Measurements from ENCODE around the gene S100A12. TPM values are rescaled to one million over a fixed set of nuclear protein-coding genes. Genes with fewer than 3 reads are reported as not detected.

The S100A12 gene
- total and polyA plus RNA-seq, 7 experiments from 2014 or later, result 22.0 to 179 TPM; not detected in 5

DNA sequence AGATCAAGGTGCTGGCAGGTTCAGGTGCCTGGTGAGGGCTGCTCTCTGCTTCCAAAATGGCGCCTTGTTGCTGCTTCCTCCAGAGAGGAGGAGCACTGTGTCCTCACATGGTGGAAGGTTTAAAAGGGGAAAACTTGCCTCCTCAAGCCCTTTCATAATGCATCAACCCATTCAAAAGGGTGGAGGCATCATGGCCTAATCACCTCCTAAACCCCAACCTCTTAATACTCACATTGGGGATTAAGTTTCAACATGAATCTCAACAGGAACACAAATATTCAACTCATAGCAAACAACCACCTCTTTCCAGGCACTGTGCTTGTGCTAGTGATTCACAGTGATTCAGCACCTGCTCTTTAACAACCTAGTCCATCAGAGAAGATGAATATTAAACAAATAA, 4.2 kb downstream of the S100A12 start:
- Mint-ChIP-seq H3K9me3 (peaks cover 0 to 6% (median 0%) of the 10 kb centered on the region in 11 donors), H3K4me3 (no peak overlapping the region), H3K36me3 (no peaks in the 10 kb centered on the region), H3K4me1 (peaks cover 0 to 7% (median 0%) of the 10 kb centered on the region in 7 donors), H3K27me3 (peaks cover 0 to 17% (median 8%) of the 10 kb centered on the region in 5 donors), H3K27ac (no peak overlapping the region)
- Histone ChIP-seq H3K4me3 (ENCODE audit: low read length) (no peak overlapping the region), H3K27me3 (ENCODE audit: control insufficient read depth in 2 of 2, insufficient read depth in 2 of 2, low read length in 2 of 2) (no peaks in the 10 kb centered on the region), H3K4me1 (ENCODE audit: control insufficient read depth in 2 of 2, insufficient read depth in 2 of 2, low read length in 2 of 2) (no peaks in the 10 kb centered on the region), H3K9me3 (ENCODE audit: control insufficient read depth in 2 of 3, low read length in 3 of 3) (no peaks in the 10 kb centered on the region), H3K27ac (ENCODE audit: low read depth, low read length) (no peak overlapping the region), H3K36me3 (ENCODE audit: control insufficient read depth in 2 of 3, insufficient read depth in 3 of 3, low read length in 3 of 3) (no peaks in the 10 kb centered on the region)
- ATAC-seq (no peak), DNase-seq (no peak)
- ChIA-PET POLR2A (no interaction called here), CTCF (no interaction called here)
- intact Hi-C loops (cut with micrococcal nuclease), result no loop called here

DNA sequence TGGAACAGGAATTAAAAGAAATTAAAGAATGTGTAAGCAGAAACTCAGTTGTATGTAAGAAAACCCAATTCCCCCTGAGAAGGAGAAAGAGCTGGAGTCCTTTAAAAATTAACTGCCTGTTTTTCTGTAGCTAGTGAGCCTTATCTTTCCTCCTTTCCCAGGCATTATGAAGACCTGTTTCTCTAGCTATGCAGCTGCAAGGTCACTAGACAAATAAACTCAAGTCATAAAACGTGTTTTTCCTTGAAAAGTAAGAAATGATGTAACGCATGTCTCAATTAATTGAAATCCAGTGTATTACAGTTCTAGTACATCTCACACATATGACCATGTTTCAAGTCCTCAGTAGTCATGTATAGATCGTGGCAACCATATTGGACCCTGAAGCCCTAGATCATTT, 5.3 kb downstream of the S100A12 start:
- no peak for DNase-seq
- POLR2A ChIA-PET, result no interaction called here
- ATAC-seq, result no peak
- Mint-ChIP-seq H3K4me3 (no peak overlapping the region), H3K36me3 (no peaks in the 10 kb centered on the region), H3K9me3 (peaks cover 0 to 6% (median 0%) of the 10 kb centered on the region in 11 donors), H3K27me3 (peaks cover 0 to 10% (median 4%) of the 10 kb centered on the region in 5 donors), H3K4me1 (peaks cover 0 to 7% (median 0%) of the 10 kb centered on the region in 7 donors), H3K27ac (no peak overlapping the region)
- intact Hi-C loops (cut with micrococcal nuclease), result no loop called here
- Histone ChIP-seq H3K27ac (ENCODE audit: low read depth, low read length) (no peak overlapping the region), H3K4me3 (ENCODE audit: low read length) (no peak overlapping the region), H3K4me1 (ENCODE audit: control insufficient read depth in 2 of 2, insufficient read depth in 2 of 2, low read length in 2 of 2) (no peaks in the 10 kb centered on the region), H3K9me3 (ENCODE audit: control insufficient read depth in 2 of 3, low read length in 3 of 3) (no peaks in the 10 kb centered on the region), H3K27me3 (ENCODE audit: control insufficient read depth in 2 of 2, insufficient read depth in 2 of 2, low read length in 2 of 2) (no peaks in the 10 kb centered on the region), H3K36me3 (ENCODE audit: control insufficient read depth in 2 of 3, insufficient read depth in 3 of 3, low read length in 3 of 3) (no peaks in the 10 kb centered on the region)
- CTCF ChIA-PET, result no interaction called here

DNA sequence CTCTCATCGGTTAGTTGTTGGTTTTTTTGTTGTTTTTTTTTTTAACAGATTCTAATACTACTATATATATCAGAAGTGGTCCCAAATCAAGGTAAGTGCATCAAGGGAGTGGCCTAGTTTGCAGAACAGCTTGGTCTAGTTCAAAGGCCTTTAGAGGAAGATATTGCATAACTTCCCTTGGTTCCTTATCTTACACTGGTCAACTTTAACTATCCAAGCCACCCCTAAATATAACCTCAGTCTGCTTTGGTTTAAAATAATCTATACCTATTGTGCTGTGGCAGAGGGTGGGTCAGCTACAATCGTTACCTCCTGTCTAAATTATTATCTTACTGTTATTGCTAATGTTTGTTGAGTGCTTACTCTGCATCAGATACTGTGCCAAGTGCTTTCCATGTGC, 6.9 kb downstream of the S100A12 start:
- H3K36me3 ChIP-seq (ENCODE audit: control insufficient read depth in 2 of 3, insufficient read depth in 3 of 3, low read length in 3 of 3), result no peaks in the 10 kb centered on the region
- ATAC-seq (peak; percentile 58), DNase-seq (no peak)
- H3K27ac Mint-ChIP-seq, result no peak overlapping the region
- no peak overlapping the region for H3K4me3 ChIP-seq (ENCODE audit: low read length)
- CTCF ChIA-PET, result no interaction called here
- no peaks in the 10 kb centered on the region for H3K36me3 Mint-ChIP-seq
- H3K4me1 Mint-ChIP-seq, result peaks cover 0 to 7% (median 0%) of the 10 kb centered on the region in 7 donors
- H3K9me3 Mint-ChIP-seq, result peaks cover 0 to 6% (median 0%) of the 10 kb centered on the region in 11 donors
- H3K27me3 ChIP-seq (ENCODE audit: control insufficient read depth in 2 of 2, insufficient read depth in 2 of 2, low read length in 2 of 2), result no peaks in the 10 kb centered on the region
- no peak overlapping the region for H3K4me3 Mint-ChIP-seq
- POLR2A ChIA-PET, result no interaction called here
- H3K4me1 ChIP-seq (ENCODE audit: control insufficient read depth in 2 of 2, insufficient read depth in 2 of 2, low read length in 2 of 2), result no peaks in the 10 kb centered on the region
- intact Hi-C loops (cut with micrococcal nuclease), result no loop called here
- peaks cover 0 to 9% (median 2%) of the 10 kb centered on the region in 5 donors for H3K27me3 Mint-ChIP-seq
- no peak overlapping the region for H3K27ac ChIP-seq (ENCODE audit: low read depth, low read length)
- H3K9me3 ChIP-seq (ENCODE audit: control insufficient read depth in 2 of 3, low read length in 3 of 3), result no peaks in the 10 kb centered on the region

DNA sequence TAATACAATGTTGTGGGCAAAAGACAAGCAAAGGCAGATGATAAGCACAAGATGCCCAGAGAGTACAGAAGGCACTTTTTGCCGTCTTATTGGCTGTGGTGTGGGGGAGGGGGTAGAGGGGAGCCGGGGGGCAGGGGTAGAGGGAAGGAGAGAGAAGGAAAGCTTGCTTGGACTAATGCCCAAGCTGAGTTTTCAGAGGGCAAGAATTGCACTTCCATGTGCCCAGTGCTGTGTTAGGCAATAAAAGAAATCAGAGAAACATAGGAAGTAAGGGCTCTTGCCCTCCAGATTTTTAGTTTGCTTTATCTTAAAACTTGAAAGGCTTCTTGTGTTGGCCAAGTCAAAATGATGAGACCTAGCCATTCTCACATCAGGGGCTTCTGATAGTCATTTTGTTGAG, 8.3 kb downstream of the S100A12 start:
- Histone ChIP-seq H3K4me1 (ENCODE audit: control insufficient read depth in 2 of 2, insufficient read depth in 2 of 2, low read length in 2 of 2) (no peaks in the 10 kb centered on the region), H3K4me3 (ENCODE audit: low read length) (no peak overlapping the region), H3K9me3 (ENCODE audit: control insufficient read depth in 2 of 3, low read length in 3 of 3) (no peaks in the 10 kb centered on the region), H3K27me3 (ENCODE audit: control insufficient read depth in 2 of 2, insufficient read depth in 2 of 2, low read length in 2 of 2) (no peaks in the 10 kb centered on the region), H3K36me3 (ENCODE audit: control insufficient read depth in 2 of 3, insufficient read depth in 3 of 3, low read length in 3 of 3) (no peaks in the 10 kb centered on the region), H3K27ac (ENCODE audit: low read depth, low read length) (no peak overlapping the region)
- peaks cover 0 to 6% (median 0%) of the 10 kb centered on the region in 11 donors for H3K9me3 Mint-ChIP-seq
- H3K27ac Mint-ChIP-seq, result no peak overlapping the region
- DNase-seq (no peak), ATAC-seq (no peak)
- H3K36me3 Mint-ChIP-seq, result no peaks in the 10 kb centered on the region
- peaks cover 0 to 11% (median 0%) of the 10 kb centered on the region in 7 donors for H3K4me1 Mint-ChIP-seq
- ChIA-PET POLR2A (no interaction called here), CTCF (no interaction called here)
- no peak overlapping the region for H3K4me3 Mint-ChIP-seq
- intact Hi-C loops (cut with micrococcal nuclease), result no loop called here
- H3K27me3 Mint-ChIP-seq, result peaks cover 0 to 12% (median 5%) of the 10 kb centered on the region in 5 donors

DNA sequence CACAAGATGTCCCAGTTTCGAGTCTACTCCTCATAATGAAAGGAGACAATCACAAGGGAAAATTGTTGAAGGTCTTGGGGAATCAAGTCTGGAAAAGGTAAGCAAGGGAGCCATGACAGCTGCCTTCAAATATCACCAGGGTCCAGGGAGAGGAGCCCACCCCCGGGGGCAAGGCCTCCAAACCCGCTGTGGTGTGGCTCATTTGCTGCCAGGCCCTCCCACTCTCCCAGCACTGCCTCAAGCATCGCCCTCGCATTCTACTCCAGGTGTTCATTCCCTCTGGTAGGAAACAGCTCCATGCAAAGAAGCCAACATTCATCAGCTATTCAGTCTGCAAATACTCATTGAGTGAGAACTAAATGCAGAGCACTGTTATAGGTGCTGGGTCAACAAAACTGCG, 9.2 kb downstream of the S100A12 start:
- Histone ChIP-seq H3K27me3 (ENCODE audit: control insufficient read depth in 2 of 2, insufficient read depth in 2 of 2, low read length in 2 of 2) (no peaks in the 10 kb centered on the region), H3K27ac (ENCODE audit: low read depth, low read length) (no peak overlapping the region), H3K4me1 (ENCODE audit: control insufficient read depth in 2 of 2, insufficient read depth in 2 of 2, low read length in 2 of 2) (no peaks in the 10 kb centered on the region), H3K9me3 (ENCODE audit: control insufficient read depth in 2 of 3, low read length in 3 of 3) (no peaks in the 10 kb centered on the region), H3K4me3 (ENCODE audit: low read length) (no peak overlapping the region), H3K36me3 (ENCODE audit: control insufficient read depth in 2 of 3, insufficient read depth in 3 of 3, low read length in 3 of 3) (no peaks in the 10 kb centered on the region)
- ATAC-seq (no peak), DNase-seq (no peak)
- CTCF ChIA-PET, result no interaction called here
- Mint-ChIP-seq H3K9me3 (peaks cover 0 to 2% (median 0%) of the 10 kb centered on the region in 11 donors), H3K36me3 (peaks cover 0 to 2% (median 0%) of the 10 kb centered on the region in 5 donors), H3K4me3 (no peak overlapping the region), H3K4me1 (peaks cover 0 to 11% (median 0%) of the 10 kb centered on the region in 7 donors), H3K27me3 (peaks cover 0 to 12% (median 5%) of the 10 kb centered on the region in 5 donors), H3K27ac (no peak overlapping the region)
- intact Hi-C loops (cut with micrococcal nuclease), result no loop called here
- POLR2A ChIA-PET, result no interaction called here

DNA sequence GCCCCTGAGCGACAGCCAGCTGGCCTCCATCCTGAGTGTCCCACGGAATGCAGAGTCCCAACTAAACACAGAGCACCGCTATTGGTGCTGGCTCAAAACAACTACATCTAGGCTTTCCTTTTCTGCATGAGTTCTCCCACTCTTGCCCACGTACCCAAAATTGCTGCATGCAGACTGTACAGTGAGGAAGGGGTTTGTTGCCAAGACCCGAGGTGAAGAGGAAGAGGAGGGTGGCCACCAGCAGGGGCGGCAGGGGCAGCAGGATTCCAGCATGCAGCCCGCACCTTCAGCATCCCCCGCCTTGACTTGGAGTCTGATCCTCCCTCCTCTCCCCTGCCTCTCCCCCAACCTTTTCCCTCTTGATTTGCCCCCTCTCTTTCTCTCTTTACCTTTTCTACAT, 9.7 kb downstream of the S100A12 start:
- CTCF ChIA-PET, result no interaction called here
- no peak overlapping the region for H3K27ac Mint-ChIP-seq
- H3K9me3 Mint-ChIP-seq, result peaks cover 0 to 2% (median 0%) of the 10 kb centered on the region in 11 donors
- intact Hi-C loops (cut with micrococcal nuclease), result no loop called here
- no peaks in the 10 kb centered on the region for H3K9me3 ChIP-seq (ENCODE audit: control insufficient read depth in 2 of 3, low read length in 3 of 3)
- ATAC-seq (no peak), DNase-seq (no peak)
- H3K27ac ChIP-seq (ENCODE audit: low read depth, low read length), result no peak overlapping the region
- H3K4me3 ChIP-seq (ENCODE audit: low read length), result no peak overlapping the region
- no peak overlapping the region for H3K4me3 Mint-ChIP-seq
- no peaks in the 10 kb centered on the region for H3K36me3 ChIP-seq (ENCODE audit: control insufficient read depth in 2 of 3, insufficient read depth in 3 of 3, low read length in 3 of 3)
- H3K27me3 ChIP-seq (ENCODE audit: control insufficient read depth in 2 of 2, insufficient read depth in 2 of 2, low read length in 2 of 2), result no peaks in the 10 kb centered on the region
- POLR2A ChIA-PET, result no interaction called here
- peaks cover 0 to 12% (median 5%) of the 10 kb centered on the region in 5 donors for H3K27me3 Mint-ChIP-seq
- H3K4me1 Mint-ChIP-seq, result peaks cover 0 to 11% (median 0%) of the 10 kb centered on the region in 7 donors
- H3K36me3 Mint-ChIP-seq, result peaks cover 0 to 6% (median 0%) of the 10 kb centered on the region in 5 donors
- no peaks in the 10 kb centered on the region for H3K4me1 ChIP-seq (ENCODE audit: control insufficient read depth in 2 of 2, insufficient read depth in 2 of 2, low read length in 2 of 2)

DNA sequence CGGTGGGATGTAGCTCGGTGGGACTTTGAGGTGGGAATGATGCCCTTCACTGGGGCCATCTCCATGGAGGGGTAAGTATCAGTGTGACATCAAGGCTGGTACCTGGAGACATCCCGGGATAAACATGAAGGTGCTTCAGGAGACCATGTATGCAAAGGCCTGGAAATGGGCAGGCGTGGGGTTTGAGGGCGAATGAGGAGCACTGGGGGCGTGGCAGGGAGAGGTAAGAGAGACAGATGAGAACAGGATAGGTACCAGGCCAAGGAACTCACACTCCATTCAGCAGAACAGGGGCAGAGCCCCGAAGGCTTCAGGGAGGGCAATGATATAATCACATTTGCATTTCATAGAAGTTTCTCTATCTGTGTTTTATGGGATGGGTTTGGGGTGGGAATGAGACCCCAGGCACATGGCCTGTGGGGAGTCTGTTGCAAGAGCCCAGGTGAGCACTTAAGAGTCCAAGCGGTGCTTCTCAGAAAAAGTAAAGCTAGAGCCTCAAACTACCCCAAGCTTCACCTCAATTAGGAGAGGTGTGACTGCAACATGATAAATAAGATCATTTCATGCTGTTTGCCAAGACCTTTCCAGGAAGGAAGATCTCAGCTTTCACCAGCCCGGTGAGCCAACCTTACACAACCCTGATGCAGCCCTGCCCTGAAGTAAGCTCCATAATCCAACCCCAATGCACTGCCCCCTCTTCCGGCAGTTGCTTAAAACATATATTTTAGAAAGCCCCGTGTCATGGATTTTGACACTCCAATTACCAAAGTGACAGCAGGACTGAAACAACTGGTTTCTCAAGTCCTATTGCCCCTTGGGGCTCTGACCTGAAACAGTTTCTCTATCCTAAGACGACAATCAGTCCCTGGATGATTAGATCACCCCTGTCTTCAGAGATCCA, 10.4 kb downstream of the S100A12 start:
- H3K36me3 Mint-ChIP-seq, result peaks cover 0 to 6% (median 0%) of the 10 kb centered on the region in 5 donors
- Histone ChIP-seq H3K4me3 (ENCODE audit: low read length) (no peak overlapping the region), H3K36me3 (ENCODE audit: control insufficient read depth in 2 of 3, insufficient read depth in 3 of 3, low read length in 3 of 3) (no peaks in the 10 kb centered on the region), H3K27ac (ENCODE audit: low read depth, low read length) (no peak overlapping the region), H3K27me3 (ENCODE audit: control insufficient read depth in 2 of 2, insufficient read depth in 2 of 2, low read length in 2 of 2) (no peaks in the 10 kb centered on the region), H3K9me3 (ENCODE audit: control insufficient read depth in 2 of 3, low read length in 3 of 3) (no peaks in the 10 kb centered on the region), H3K4me1 (ENCODE audit: control insufficient read depth in 2 of 2, insufficient read depth in 2 of 2, low read length in 2 of 2) (no peaks in the 10 kb centered on the region)
- peaks cover 0 to 11% (median 0%) of the 10 kb centered on the region in 7 donors for H3K4me1 Mint-ChIP-seq
- peak; percentile 37 for ATAC-seq
- CTCF ChIA-PET, result no interaction called here
- H3K27me3 Mint-ChIP-seq, result peaks cover 0 to 12% (median 2%) of the 10 kb centered on the region in 5 donors
- DNase-seq, result no peak
- no peaks in the 10 kb centered on the region for H3K9me3 Mint-ChIP-seq
- H3K4me3 Mint-ChIP-seq, result no peak overlapping the region
- H3K27ac Mint-ChIP-seq, result peak overlapping the region in 1 of 9 donors; percentile 32
- intact Hi-C loops (cut with micrococcal nuclease), result no loop called here
- POLR2A ChIA-PET, result no interaction called here
